Measurements from ENCODE around the gene FAM168A.

The FAM168A gene

GRCh38 chr11:73390601-73391565 is 207.0 kb downstream of the FAM168A start:
- no peak for DNase-seq (ENCODE audit: extremely low spot score)
- ChIA-PET CTCF (interaction anchor here (1.9 to 4.3 kb wide), 4 partner anchors 9 to 85 kb away, joined by 8 to 26 read pairs (median 8); no protein-coding TSS in a partner anchor), POLR2A (no interaction called here)
- TF ChIP-seq, protein P1, sequence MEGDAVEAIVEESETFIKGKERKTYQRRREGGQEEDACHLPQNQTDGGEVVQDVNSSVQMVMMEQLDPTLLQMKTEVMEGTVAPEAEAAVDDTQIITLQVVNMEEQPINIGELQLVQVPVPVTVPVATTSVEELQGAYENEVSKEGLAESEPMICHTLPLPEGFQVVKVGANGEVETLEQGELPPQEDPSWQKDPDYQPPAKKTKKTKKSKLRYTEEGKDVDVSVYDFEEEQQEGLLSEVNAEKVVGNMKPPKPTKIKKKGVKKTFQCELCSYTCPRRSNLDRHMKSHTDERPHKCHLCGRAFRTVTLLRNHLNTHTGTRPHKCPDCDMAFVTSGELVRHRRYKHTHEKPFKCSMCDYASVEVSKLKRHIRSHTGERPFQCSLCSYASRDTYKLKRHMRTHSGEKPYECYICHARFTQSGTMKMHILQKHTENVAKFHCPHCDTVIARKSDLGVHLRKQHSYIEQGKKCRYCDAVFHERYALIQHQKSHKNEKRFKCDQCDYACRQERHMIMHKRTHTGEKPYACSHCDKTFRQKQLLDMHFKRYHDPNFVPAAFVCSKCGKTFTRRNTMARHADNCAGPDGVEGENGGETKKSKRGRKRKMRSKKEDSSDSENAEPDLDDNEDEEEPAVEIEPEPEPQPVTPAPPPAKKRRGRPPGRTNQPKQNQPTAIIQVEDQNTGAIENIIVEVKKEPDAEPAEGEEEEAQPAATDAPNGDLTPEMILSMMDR (IDR thresholded peaks at IDR 0.05; ENCODE audit: control extremely low read depth, extremely low read depth, low read depth, missing control alignments), result no peak

DNA sequence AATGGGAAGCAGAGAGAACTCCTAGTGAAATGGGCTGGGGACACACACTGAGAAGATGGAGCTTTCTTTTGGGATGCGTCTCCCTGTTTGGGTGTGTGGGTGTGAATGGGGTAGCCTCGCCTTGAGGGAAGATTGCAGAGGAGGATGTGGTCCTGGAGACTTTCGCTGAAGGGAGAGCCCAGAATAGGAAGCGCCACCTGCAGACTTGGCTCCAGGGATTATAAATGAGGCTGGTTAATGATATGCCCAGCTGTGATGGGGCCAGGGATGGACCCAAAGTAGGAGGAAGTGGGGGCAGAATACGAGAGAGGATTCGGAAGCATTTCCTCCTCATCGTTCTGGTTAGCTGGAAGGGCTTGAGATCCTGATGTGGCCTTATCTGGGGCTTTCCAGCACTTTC is 208.0 kb downstream of the FAM168A start:
- no peak for DNase-seq (ENCODE audit: extremely low spot score)
- ChIA-PET CTCF (interaction anchor here (1.3 to 4.3 kb wide), 5 partner anchors 10 to 271 kb away, joined by 3 to 26 read pairs (median 8); no protein-coding TSS in a partner anchor), POLR2A (interaction anchor here (0.5 to 1.3 kb wide), 2 partner anchors 13 to 19 kb away, joined by 4 to 6 read pairs; no protein-coding TSS in a partner anchor)
- TF ChIP-seq, protein P1 (IDR thresholded peaks at IDR 0.05; ENCODE audit: control extremely low read depth, extremely low read depth, low read depth, missing control alignments), result no peak

GRCh38 chr11:73389134-73389525 is 208.8 kb downstream of the FAM168A start:
- ChIA-PET CTCF (interaction anchor here (1.2 to 4.3 kb wide), 7 partner anchors 10 to 272 kb away, joined by 3 to 26 read pairs (median 5); no protein-coding TSS in a partner anchor), POLR2A (interaction anchor here (1.3 kb wide), 1 partner anchor 12 kb away, joined by 6 read pairs; no protein-coding TSS in a partner anchor)
- TF ChIP-seq, protein P1 (IDR thresholded peaks at IDR 0.05; ENCODE audit: control extremely low read depth, extremely low read depth, low read depth, missing control alignments), result no peak
- DNase-seq (ENCODE audit: extremely low spot score), result no peak

GRCh38 chr11:73388265-73389133 is 209.4 kb downstream of the FAM168A start:
- DNase-seq (ENCODE audit: extremely low spot score), result no peak
- POLR2A ChIA-PET, result interaction anchor here (1.3 kb wide), 2 partner anchors 9 to 11 kb away, joined by 3 to 6 read pairs; no protein-coding TSS in a partner anchor
- TF ChIP-seq, protein P1 (IDR thresholded peaks at IDR 0.05; ENCODE audit: control extremely low read depth, extremely low read depth, low read depth, missing control alignments), result no peak
- CTCF ChIA-PET, result interaction anchor here (0.7 to 4.3 kb wide), 9 partner anchors 9 to 90 kb away, joined by 3 to 26 read pairs (median 3); no protein-coding TSS in a partner anchor

GRCh38 chr11:73387594-73388264 is 210.2 kb downstream of the FAM168A start:
- DNase-seq (ENCODE audit: extremely low spot score), result no peak
- TF ChIP-seq, protein P1 (IDR thresholded peaks at IDR 0.05; ENCODE audit: control extremely low read depth, extremely low read depth, low read depth, missing control alignments), result no peak
- ChIA-PET POLR2A (interaction anchor here (1.3 kb wide), 1 partner anchor 9 kb away, joined by 3 read pairs; no protein-coding TSS in a partner anchor), CTCF (interaction anchor here (0.9 to 4.3 kb wide), 8 partner anchors 10 to 272 kb away, joined by 3 to 26 read pairs (median 3); no protein-coding TSS in a partner anchor)

Measured in GM10248 (cell line).